H1 (cell line): ENCODE data around the gene PLEKHA5. TPM values are rescaled to one million over a fixed set of nuclear protein-coding genes. Genes with fewer than 3 reads are reported as not detected.

Source experiments
- CTCF ChIA-PET: fragments of 300-600 bp; sonication (Branson Sonifier 250); formaldehyde crosslinking; loops from one replicate; lab custom pipeline; 2021; ENCODE audit not compliant: partially characterized antibody; lab: Charles Lee
- POLR2A ChIA-PET: fragments of 300-600 bp; sonication (Branson Sonifier 250); formaldehyde crosslinking; loops from one replicate; lab custom pipeline; 2021; ENCODE audit warnings: inconsistent platforms; ENCODE audit not compliant: partially characterized antibody; lab: Charles Lee
- DNase-seq, 2 experiments: peaks; one replicate each; pipeline versions ENCODE4 v3.0.0 to v3.0.0-alpha.2; 2010 to 2022; ENCODE audit warnings: low spot score in 2 of 2, low read depth in 1 of 2, mixed read lengths in 1 of 2
- FAIRE-seq: peaks from 2 replicates; lab custom pipeline; 2011; peaks lifted over from hg19 to GRCh38; lab: Jason Lieb, UNC
- H2AFZ ChIP-seq: 2 replicates; pipeline ENCODE4 v1.8.1; 2012; ENCODE audit warnings: low read length, inconsistent platforms
- H2AK5ac ChIP-seq: 2 replicates; pipeline ENCODE4 v1.6.1; 2013; ENCODE audit warnings: low read depth, low read length
- H2BK120ac ChIP-seq: replicated peaks from 2 replicates; pipeline ENCODE3; 2013; ENCODE audit warnings: low read depth, low read length, inconsistent platforms
- H2BK12ac ChIP-seq: 2 replicates; pipeline ENCODE4 v1.6.1; 2013; ENCODE audit warnings: low read depth, low read length
- H2BK15ac ChIP-seq: 2 replicates; pipeline ENCODE4 v1.6.1; 2013; ENCODE audit warnings: low read length
- H2BK20ac ChIP-seq: 2 replicates; pipeline ENCODE4 v1.6.1; 2013; ENCODE audit warnings: low read length
- H2BK5ac ChIP-seq: 2 replicates; pipeline ENCODE4 v1.6.1; 2013; ENCODE audit warnings: low read depth, low read length
- H3K14ac ChIP-seq: 2 replicates; pipeline ENCODE4 v1.6.1; 2013; ENCODE audit warnings: inconsistent platforms; ENCODE audit not compliant: insufficient read length
- H3K18ac ChIP-seq: 2 replicates; pipeline ENCODE4 v1.6.1; 2013; ENCODE audit warnings: low read length; ENCODE audit errors: extremely low read depth
- H3K23ac ChIP-seq: 2 replicates; pipeline ENCODE4 v1.6.1; 2013; ENCODE audit warnings: inconsistent platforms; ENCODE audit not compliant: insufficient read length
- H3K23me2 ChIP-seq: 2 replicates; pipeline ENCODE4 v1.6.1; 2013; ENCODE audit warnings: low read depth, low read length
- H3K27ac ChIP-seq: 2 replicates; pipeline ENCODE4 v1.6.1; 2011; ENCODE audit warnings: low read depth, low read length, inconsistent platforms
- H3K27me3 ChIP-seq, 4 experiments: replicated peaks in 1 of 4; 1 replicate in 1 of 4; 2 replicates in 3 of 4; pipeline versions ENCODE4 v1.6.1 to v1.8.1; 2011 to 2013; ENCODE audit warnings: low read length in 3 of 4, mild to moderate bottlenecking in 3 of 4, inconsistent platforms in 2 of 4, mixed read lengths in 2 of 4, moderate library complexity in 1 of 4; ENCODE audit not compliant: control insufficient read depth in 3 of 4, insufficient read depth in 3 of 4; ENCODE audit errors: extremely low read depth in 1 of 4
- H3K36me3 ChIP-seq, 4 experiments: 2 replicates each; pipeline versions ENCODE4 v1.6.1 to v1.8.1; 2011 to 2013; ENCODE audit warnings: mild to moderate bottlenecking in 4 of 4, low read length in 3 of 4, moderate library complexity in 2 of 4, control low read depth in 1 of 4, inconsistent platforms in 1 of 4; ENCODE audit not compliant: insufficient read depth in 4 of 4, control insufficient read depth in 2 of 4
- H3K4ac ChIP-seq: replicated peaks from 2 replicates; pipeline ENCODE3; 2013; ENCODE audit warnings: low read length, low read depth, mixed read lengths, inconsistent platforms; ENCODE audit not compliant: insufficient read length
- H3K4me1 ChIP-seq, 4 experiments: replicated peaks in 1 of 4; 1 replicate in 1 of 4; 2 replicates in 3 of 4; pipeline versions ENCODE4 v1.6.1 to v1.8.1; 2011 to 2013; ENCODE audit warnings: low read length in 3 of 4, inconsistent platforms in 2 of 4, mixed read lengths in 1 of 4; ENCODE audit not compliant: insufficient read depth in 4 of 4, control insufficient read depth in 3 of 4
- H3K4me2 ChIP-seq, 2 experiments: 2 replicates each; pipeline versions ENCODE4 v1.6.1 to v1.8.1; 2011 to 2013; ENCODE audit warnings: low read depth in 2 of 2, low read length in 2 of 2, control low read depth in 1 of 2, inconsistent platforms in 1 of 2, mild to moderate bottlenecking in 1 of 2; ENCODE audit not compliant: insufficient read depth in 1 of 2
- H3K4me3 ChIP-seq, 4 experiments: fragments of 200-600, 300-600 bp in 1 of 4; sonication (generic), shearing (Covaris generic), sonication (Bioruptor Twin) in 1 of 4; 2 replicates each; pipeline versions ENCODE4 v1.5.1 to v1.8.1; 2011 to 2016; ENCODE audit warnings: low read length in 4 of 4, low read depth in 3 of 4, control low read depth in 2 of 4, inconsistent platforms in 2 of 4, mild to moderate bottlenecking in 2 of 4, mixed read lengths in 1 of 4, moderate library complexity in 1 of 4; ENCODE audit not compliant: insufficient read depth in 2 of 4; ENCODE audit errors: extremely low read depth in 1 of 4
- H3K56ac ChIP-seq: replicated peaks from 2 replicates; pipeline ENCODE3; 2013; ENCODE audit warnings: low read depth, mild to moderate bottlenecking, mixed read lengths, low read length, inconsistent platforms; ENCODE audit not compliant: insufficient read length
- H3K79me1 ChIP-seq: 2 replicates; pipeline ENCODE4 v1.6.1; 2013; ENCODE audit warnings: low read depth, low read length, control low read depth
- H3K79me2 ChIP-seq, 2 experiments: 2 replicates each; pipeline versions ENCODE4 v1.6.1 to v1.8.1; 2012 to 2013; ENCODE audit warnings: low read length in 2 of 2, mild to moderate bottlenecking in 2 of 2, inconsistent platforms in 1 of 2; ENCODE audit not compliant: insufficient read depth in 2 of 2, control insufficient read depth in 1 of 2
- H3K9ac ChIP-seq, 4 experiments: replicated peaks in 1 of 4; 1 replicate in 1 of 4; 2 replicates in 3 of 4; pipeline versions ENCODE4 v1.6.1 to v1.8.1; 2011 to 2013; ENCODE audit warnings: low read depth in 3 of 4, low read length in 3 of 4, control low read depth in 2 of 4, mild to moderate bottlenecking in 2 of 4, moderate library complexity in 2 of 4, inconsistent platforms in 1 of 4; ENCODE audit errors: extremely low read depth in 1 of 4
- H3K9me3 ChIP-seq, 2 experiments: 2 replicates each; pipeline versions ENCODE4 v1.6.1 to v1.8.1; 2012 to 2013; ENCODE audit warnings: mild to moderate bottlenecking in 2 of 2, moderate library complexity in 2 of 2, control low read depth in 1 of 2, inconsistent platforms in 1 of 2, low read depth in 1 of 2, low read length in 1 of 2, mixed read lengths in 1 of 2; ENCODE audit not compliant: insufficient read depth in 2 of 2
- H4K20me1 ChIP-seq, 2 experiments: replicated peaks in 1 of 2; 2 replicates each; pipeline versions ENCODE3 to v1.8.1; 2011 to 2013; ENCODE audit warnings: inconsistent platforms in 2 of 2, low read length in 2 of 2, mild to moderate bottlenecking in 1 of 2; ENCODE audit not compliant: insufficient read depth in 2 of 2, control insufficient read depth in 1 of 2
- H4K5ac ChIP-seq: 2 replicates; pipeline ENCODE4 v1.6.1; 2013; ENCODE audit warnings: low read length, low read depth, mixed read lengths, inconsistent platforms; ENCODE audit not compliant: insufficient read length
- H4K8ac ChIP-seq: 2 replicates; pipeline ENCODE4 v1.8.0; 2013; ENCODE audit warnings: mild to moderate bottlenecking, moderate library complexity, low read length, inconsistent platforms; ENCODE audit not compliant: insufficient read depth; ENCODE audit errors: extremely low read depth
- H4K91ac ChIP-seq: replicated peaks from 2 replicates; pipeline ENCODE3; 2013; ENCODE audit warnings: low read length, mixed read lengths, inconsistent platforms; ENCODE audit not compliant: insufficient read length
- ASH2L ChIP-seq: fragments of 200-600, 300-600 bp; sonication (generic); IDR thresholded peaks from one replicate; pipeline ENCODE4 v1.7.1; 2017; ENCODE audit warnings: low read length
- BCL11A ChIP-seq, 2 experiments: IDR thresholded peaks; one replicate each; pipeline ENCODE4 v1.6.1; 2011; ENCODE audit warnings: low read depth in 2 of 2, low read length in 2 of 2, mild to moderate bottlenecking in 2 of 2
- CHD2 ChIP-seq: IDR thresholded peaks from 2 replicates; pipeline ENCODE4 v1.6.1; 2012; ENCODE audit warnings: low read length, improper control_type of control experiment
- E2F6 ChIP-seq: IDR thresholded peaks from 2 replicates; pipeline ENCODE4 v1.6.1; 2012; ENCODE audit warnings: inconsistent platforms
- HDAC2 ChIP-seq, 2 experiments: fragments of 300-600 bp in 1 of 2; sonication (generic) in 1 of 2; IDR thresholded peaks; 2 replicates each; pipeline ENCODE4 v1.6.1; 2011 to 2012; ENCODE audit warnings: low read depth in 2 of 2, low read length in 2 of 2, mild to moderate bottlenecking in 2 of 2, moderate library complexity in 2 of 2, borderline replicate concordance in 1 of 2, inconsistent platforms in 1 of 2
- HDAC6 ChIP-seq: IDR thresholded peaks from one replicate; pipeline ENCODE4 v1.7.1; 2012; ENCODE audit warnings: low read depth, mild to moderate bottlenecking, inconsistent platforms, low read length, moderate library complexity
- MAFK ChIP-seq: IDR thresholded peaks from 2 replicates; pipeline ENCODE4 v1.6.1; 2012; ENCODE audit warnings: low read depth, mild to moderate bottlenecking, improper control_type of control experiment, low read length
- NRF1 ChIP-seq: IDR thresholded peaks from 2 replicates; pipeline ENCODE4 v1.6.1; 2011; ENCODE audit warnings: mild to moderate bottlenecking, low read depth, low read length, improper control_type of control experiment
- RBBP5 ChIP-seq: IDR thresholded peaks from 2 replicates; pipeline ENCODE4 v1.7.1; 2012; ENCODE audit warnings: low read depth, mild to moderate bottlenecking, inconsistent platforms, low read length, moderate library complexity, borderline replicate concordance
- SIRT6 ChIP-seq: IDR thresholded peaks from one replicate; pipeline ENCODE4 v1.7.1; 2012; ENCODE audit warnings: low read length, inconsistent platforms
- SUZ12 ChIP-seq: fragments of 200-600 bp; sonication (generic); IDR thresholded peaks from 2 replicates; pipeline ENCODE4 v1.6.1; 2012; ENCODE audit warnings: mild to moderate bottlenecking, inconsistent platforms, low read length, moderate library complexity, mixed read lengths
- ZNF274 ChIP-seq: IDR thresholded peaks from 2 replicates; pipeline ENCODE4 v1.7.0; 2012; ENCODE audit warnings: low read length, borderline replicate concordance; ENCODE audit errors: extremely low read depth
- WGBS, 2 experiments: shearing (Covaris generic) in 1 of 2; methylation state at CpG; one replicate each; pipeline versions ENCODE4 v1.1.6 to v1.1.7; 2013 to 2015; ENCODE audit warnings: low lambda C conversion rate in 2 of 2, mixed read lengths in 2 of 2, inconsistent platforms in 1 of 2, low coverage in 1 of 2, missing lambda C conversion rate in 1 of 2; ENCODE audit not compliant: insufficient replicate concordance in 2 of 2, insufficient coverage in 1 of 2, insufficient read length in 1 of 2; ENCODE audit errors: extremely low coverage in 1 of 2, missing lambda C conversion rate in 1 of 2; 5-methylcytosine and 5-hydroxymethylcytosine counted together
- polyA plus RNA-seq, 7 experiments: library from polyadenylated mRNA; depleted of rRNA in 3 of 7; stranded (reverse) in 5 of 7; unstranded in 2 of 7; fragments of >200 nt in 5 of 7; fragments of 200-250 nt in 2 of 7; gene quantifications; 1 replicate in 5 of 7; 2 replicates in 1 of 7; 4 replicates in 1 of 7; pipeline versions ENCODE4 v1.2.1 to v1.2.3, GENCODE V29; 2011 to 2013; ENCODE audit warnings: missing spikeins in 2 of 7, mixed read lengths in 2 of 7
- total RNA-seq: library from RNA; stranded (reverse); fragmentation: NEBNext Ultra II Directional; extraction: Animal tissue kit (Norgen Biotek cat#: 25700); gene quantifications from 2 replicates; pipeline ENCODE4 v1.2.1, GENCODE V29; 2021
- TF ChIP-seq, protein P1 (sequence below): IDR thresholded peaks from 2 replicates; pipeline ENCODE4 v1.6.1; 2011; ENCODE audit warnings: low read length, improper control_type of control experiment

The PLEKHA5 gene
- total and polyA plus RNA-seq, 2 of the 8 experiments (the other 6 are each of a cell fraction or from before 2014, with no cell fraction given): 17.2 to 66.1 TPM

- peaks cover 4% of the 10 kb centered on the region; the same call in 1 of the 2 replicates for H3K79me1 ChIP-seq
- H3K18ac ChIP-seq: no peak overlapping the region
- H3K56ac ChIP-seq: no peak overlapping the region
- H3K23ac ChIP-seq: no peak overlapping the region
- no peak overlapping the region for H4K91ac ChIP-seq
- H4K20me1 ChIP-seq: peaks cover 0 to 2% of the 10 kb centered on the region in 2 experiments
- H3K14ac ChIP-seq: no peak overlapping the region
- peaks cover 0 to 66% of the 10 kb centered on the region in 2 experiments; a peak in 2 of 4 replicates for H3K79me2 ChIP-seq
- no peak overlapping the region for H3K27ac ChIP-seq
- H3K23me2 ChIP-seq: no peaks in the 10 kb centered on the region; the same call in 1 of the 2 replicates
- CTCF ChIA-PET: no interaction called here
- H3K4me1 ChIP-seq: peaks cover 0 to 11% (median 3%) of the 10 kb centered on the region in 4 experiments; a peak in 3 of 7 replicates
- no peak for FAIRE-seq
- no peak overlapping the region for H3K9ac ChIP-seq
- H3K27me3 ChIP-seq: no peaks in the 10 kb centered on the region
- no peak overlapping the region for H3K4me3 ChIP-seq
- no peak overlapping the region for H2AFZ ChIP-seq
- H4K8ac ChIP-seq: no peak overlapping the region
- H2BK12ac ChIP-seq: no peak overlapping the region
- H3K4ac ChIP-seq: no peak overlapping the region
- H2BK15ac ChIP-seq: no peak overlapping the region
- no peak overlapping the region for H4K5ac ChIP-seq
- POLR2A ChIA-PET: no interaction called here
- no peak overlapping the region for H2BK5ac ChIP-seq
- H2BK120ac ChIP-seq: no peak overlapping the region
- peaks cover 0 to 3% of the 10 kb centered on the region in 2 experiments; a peak in 1 of 4 replicates for H3K9me3 ChIP-seq
- H3K4me2 ChIP-seq: no peak overlapping the region
- no peak overlapping the region for H2BK20ac ChIP-seq
- DNase-seq: no peak
- H2AK5ac ChIP-seq: no peak overlapping the region
- peaks cover 0 to 17% (median 8%) of the 10 kb centered on the region in 4 experiments; a peak in 3 of 8 replicates for H3K36me3 ChIP-seq
- WGBS, 2 experiments: 48% methylated on average over 2 of the region's 2 CpGs; no CpG with 5 or more reads in 1 of the 2 experiments
- no peak for TF ChIP-seq E2F6
- TF ChIP-seq HDAC6: no peak
- no peak for TF ChIP-seq RBBP5
- no peak for TF ChIP-seq SUZ12
- no peak for TF ChIP-seq BCL11A (IDR thresholded peaks at IDR 0.05; ENCODE audit: low read depth in 2 of 2, low read length in 2 of 2)
- TF ChIP-seq ZNF274: no peak
- no peak for TF ChIP-seq NRF1
- TF ChIP-seq SIRT6: no peak
- no peak for TF ChIP-seq HDAC2 (IDR thresholded peaks at IDR 0.05; ENCODE audit: borderline replicate concordance in 1 of 2, low read depth in 2 of 2, low read length in 2 of 2)
- TF ChIP-seq MAFK: no peak
- no peak for TF ChIP-seq CHD2
- no peak for TF ChIP-seq ASH2L
- TF ChIP-seq, protein P1, sequence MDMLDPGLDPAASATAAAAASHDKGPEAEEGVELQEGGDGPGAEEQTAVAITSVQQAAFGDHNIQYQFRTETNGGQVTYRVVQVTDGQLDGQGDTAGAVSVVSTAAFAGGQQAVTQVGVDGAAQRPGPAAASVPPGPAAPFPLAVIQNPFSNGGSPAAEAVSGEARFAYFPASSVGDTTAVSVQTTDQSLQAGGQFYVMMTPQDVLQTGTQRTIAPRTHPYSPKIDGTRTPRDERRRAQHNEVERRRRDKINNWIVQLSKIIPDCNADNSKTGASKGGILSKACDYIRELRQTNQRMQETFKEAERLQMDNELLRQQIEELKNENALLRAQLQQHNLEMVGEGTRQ: no peak
Observed at GRCh38 chr12:19208456-19208855, 78.9 kb downstream of the PLEKHA5 start.
